HCT116 (cell line): ENCODE measurements around the gene FKBP1A. TPM values are rescaled to one million over a fixed set of nuclear protein-coding genes. Genes with fewer than 3 reads are reported as not detected.
A peak's percentile ranks its signal among the peaks of the same experiment; 100 is the strongest.

Source experiments
- ATAC-seq: fragments of 200-7000 bp; cut with Tn5 transposase; 2 replicates; pipeline ENCODE4 v1.9.1; 2020; ENCODE audit warnings: mild to moderate bottlenecking, moderate library complexity
- Bru-seq: library from RNA; stranded (reverse); fragments of 400-500 nt; gene quantifications from one replicate; lab custom pipeline; 2021; lab: Mats Ljungman, UMichigan
- BruChase-seq, 2 experiments: library from RNA; stranded (reverse); fragments of 400-500 nt; gene quantifications; one replicate each; lab custom pipeline; 2021; lab: Mats Ljungman, UMichigan
- BruUV-seq: library from RNA; stranded (reverse); fragments of 400-500 nt; replicated peaks from 2 replicates; lab custom pipeline; 2021; lab: Mats Ljungman, UMichigan
- CTCF ChIA-PET: fragments of 300-600 bp; sonication (Branson Sonifier 250); formaldehyde crosslinking; loops from one replicate; lab custom pipeline; 2021; ENCODE audit warnings: antibody characterized with exemption; lab: Charles Lee
- POLR2A ChIA-PET: fragments of 300-600, 350-600 bp; sonication (Branson Sonifier 250); formaldehyde crosslinking; loops from one replicate; lab custom pipeline; 2021; ENCODE audit warnings: antibody characterized with exemption; lab: Charles Lee
- RAD21 ChIA-PET, 2 experiments: fragments of 300-600 bp; sonication (Branson Sonifier 250); formaldehyde crosslinking; loops; one replicate each; lab custom pipeline; 2023; ENCODE audit warnings: low total read pairs in 2 of 2; ENCODE audit not compliant: uncharacterized antibody in 2 of 2, unreplicated experiment in 2 of 2, low non-redundant PET in 1 of 2; lab: Charles Lee
- DNase-seq: peaks from one replicate; pipeline ENCODE4 v3.0.0-alpha.2; 2010; ENCODE audit warnings: low read depth, low spot score
- H2AFZ ChIP-seq: fragments of 200-600 bp; shearing (Covaris generic), sonication (generic); 2 replicates; pipeline ENCODE4 v1.6.1; 2017; ENCODE audit warnings: low read depth, mixed run types, mixed read lengths, antibody characterized with exemption, low read length; ENCODE audit not compliant: poor library complexity, severe bottlenecking
- H3K27ac ChIP-seq: 2 replicates; pipeline ENCODE4 v1.5.1; 2012; ENCODE audit warnings: low read depth, low read length
- H3K27me3 ChIP-seq: fragments of 200-600 bp; sonication (generic); 2 replicates; pipeline ENCODE4 v1.6.1; 2016; ENCODE audit warnings: mixed run types, low read length, mixed read lengths; ENCODE audit not compliant: insufficient read depth
- H3K36me3 ChIP-seq, 2 experiments: fragments of 200-500 bp in 1 of 2; fragments of 200-600 bp in 1 of 2; sonication (Bioruptor generic) in 1 of 2; sonication (generic) in 1 of 2; 2 replicates each; pipeline versions ENCODE4 v1.5.1 to v1.6.1; 2014 to 2016; ENCODE audit warnings: low read length in 2 of 2, inconsistent platforms in 1 of 2, mixed read lengths in 1 of 2, mixed run types in 1 of 2; ENCODE audit not compliant: insufficient read depth in 2 of 2, control insufficient read depth in 1 of 2
- H3K4me1 ChIP-seq, 2 experiments: fragments of 200-600 bp in 1 of 2; sonication (generic) in 1 of 2; 2 replicates each; pipeline versions ENCODE4 v1.5.1 to v1.6.1; 2012 to 2017; ENCODE audit warnings: low read length in 2 of 2, inconsistent platforms in 1 of 2, mild to moderate bottlenecking in 1 of 2, mixed read lengths in 1 of 2, mixed run types in 1 of 2, moderate library complexity in 1 of 2; ENCODE audit not compliant: insufficient read depth in 2 of 2, control insufficient read depth in 1 of 2
- H3K4me2 ChIP-seq: fragments of 200-600 bp; sonication (generic); 2 replicates; pipeline ENCODE4 v1.6.1; 2017; ENCODE audit warnings: mixed run types, low read length, mixed read lengths
- H3K4me3 ChIP-seq, 2 experiments: fragments of 200-600 bp in 1 of 2; sonication (generic) in 1 of 2; replicated peaks in 1 of 2; 2 replicates each; pipeline ENCODE4 v1.5.1; 2011 to 2016; ENCODE audit warnings: low read length in 2 of 2, control low read depth in 1 of 2, low read depth in 1 of 2, mild to moderate bottlenecking in 1 of 2, mixed read lengths in 1 of 2, mixed run types in 1 of 2
- H3K79me2 ChIP-seq: fragments of 200-600 bp; sonication (generic); 2 replicates; pipeline ENCODE4 v1.6.1; 2017; ENCODE audit warnings: mild to moderate bottlenecking, mixed run types, low read length, moderate library complexity, mixed read lengths; ENCODE audit not compliant: insufficient read depth
- H3K9ac ChIP-seq: fragments of 200-600 bp; sonication (generic); 2 replicates; pipeline ENCODE4 v1.6.1; 2016; ENCODE audit warnings: low read length, mixed read lengths
- H3K9me2 ChIP-seq: fragments of 200-600 bp; sonication (generic), shearing (Covaris generic); 2 replicates; pipeline ENCODE4 v1.6.1; 2017; ENCODE audit warnings: mixed run types, mild to moderate bottlenecking, moderate library complexity; ENCODE audit not compliant: insufficient read depth
- H3K9me3 ChIP-seq, 2 experiments: fragments of 200-500 bp in 1 of 2; fragments of 200-600 bp in 1 of 2; sonication (Bioruptor generic) in 1 of 2; sonication (generic) in 1 of 2; 2 replicates each; pipeline ENCODE4 v1.6.1; 2014 to 2017; ENCODE audit warnings: low read length in 2 of 2, mixed read lengths in 2 of 2, inconsistent platforms in 1 of 2, low read depth in 1 of 2, mild to moderate bottlenecking in 1 of 2, mixed run types in 1 of 2, moderate library complexity in 1 of 2; ENCODE audit not compliant: control insufficient read depth in 1 of 2, insufficient read depth in 1 of 2
- H4K20me1 ChIP-seq: fragments of 200-600 bp; sonication (generic), shearing (Covaris generic); 2 replicates; pipeline ENCODE4 v1.6.1; 2017; ENCODE audit warnings: mixed run types, mild to moderate bottlenecking, moderate library complexity; ENCODE audit not compliant: insufficient read depth
- CBX3 ChIP-seq: IDR thresholded peaks from 2 replicates; pipeline ENCODE4 v1.6.1; 2012; ENCODE audit warnings: low read depth
- CTCF ChIP-seq, 3 experiments: fragments of 200-600 bp in 1 of 3; sonication (generic) in 1 of 3; IDR thresholded peaks in 2 of 3; conservative IDR thresholded peaks in 1 of 3; 2 replicates each; pipeline ENCODE4 v1.5.1; 2012 to 2017; ENCODE audit warnings: low read depth in 2 of 3, low read length in 2 of 3, antibody characterized with exemption in 1 of 3, borderline replicate concordance in 1 of 3, control low read depth in 1 of 3, mild to moderate bottlenecking in 1 of 3, mixed read lengths in 1 of 3, mixed run types in 1 of 3, moderate library complexity in 1 of 3; ENCODE audit not compliant: insufficient read depth in 1 of 3
- EGR1 ChIP-seq: IDR thresholded peaks from 2 replicates; pipeline ENCODE4 v1.6.1; 2012; ENCODE audit warnings: low read depth
- ELF1 ChIP-seq: IDR thresholded peaks from 2 replicates; pipeline ENCODE4 v1.6.1; 2012; ENCODE audit warnings: low read depth, borderline replicate concordance
- JUND ChIP-seq: IDR thresholded peaks from 2 replicates; pipeline ENCODE4 v1.6.1; 2012
- MAX ChIP-seq: IDR thresholded peaks from 2 replicates; pipeline ENCODE4 v1.6.1; 2012
- POLR2A ChIP-seq: IDR thresholded peaks from 2 replicates; pipeline ENCODE4 v1.7.0; 2011; ENCODE audit warnings: borderline replicate concordance; ENCODE audit not compliant: insufficient read depth, insufficient read length; ENCODE audit errors: extremely low read depth
- POLR2AphosphoS5 ChIP-seq: IDR thresholded peaks from 2 replicates; pipeline ENCODE4 v1.6.1; 2011; ENCODE audit warnings: mild to moderate bottlenecking, low read depth, low read length, moderate library complexity
- SIN3A ChIP-seq: IDR thresholded peaks from 2 replicates; pipeline ENCODE4 v1.6.1; 2012; ENCODE audit warnings: low read depth
- YY1 ChIP-seq: IDR thresholded peaks from 2 replicates; pipeline ENCODE4 v1.6.1; 2011; ENCODE audit warnings: low read length, low read depth, moderate library complexity, mild to moderate bottlenecking; ENCODE audit not compliant: insufficient replicate concordance; ENCODE audit errors: extremely low read depth
- ZFX ChIP-seq: fragments of 450-650 bp; IDR thresholded peaks from 2 replicates; pipeline ENCODE4 v1.6.1; 2017
- intact Hi-C: fragments of 100-400 bp; cut with micrococcal nuclease; formaldehyde crosslinking; loops from 2 replicates; pipeline ENCODE4 v1.10.0; 2022
- long read RNA-seq: library from polyadenylated mRNA; unstranded; transcript quantifications from one replicate; pipeline ENCODE4 v2.0.0, GENCODE V29; 2021; ENCODE audit not compliant: unreplicated experiment
- polyA plus RNA-seq: library from polyadenylated mRNA; unstranded; fragments of >200 nt; gene quantifications from 2 replicates; pipeline ENCODE4 v1.2.1, GENCODE V29; 2012; ENCODE audit warnings: missing spikeins
- total RNA-seq: library from RNA; stranded (reverse); gene quantifications from one replicate; pipeline ENCODE4 v1.2.1, GENCODE V29; 2021; ENCODE audit not compliant: unreplicated experiment
- TF ChIP-seq, protein P1 (sequence below): IDR thresholded peaks from 2 replicates; pipeline ENCODE4 v1.6.1; 2012; ENCODE audit warnings: low read depth
- TF ChIP-seq, protein P2 (sequence below): IDR thresholded peaks from 2 replicates; pipeline ENCODE4 v1.6.1; 2012
- TF ChIP-seq, protein P3 (sequence below): IDR thresholded peaks from 2 replicates; pipeline ENCODE4 v1.6.1; 2011; ENCODE audit warnings: mild to moderate bottlenecking, low read length, moderate library complexity; ENCODE audit not compliant: insufficient replicate concordance; ENCODE audit errors: extremely low read depth

FKBP1A gene
- total RNA-seq, result 259 TPM
- polyA plus RNA-seq, result 302 and 317 TPM in 2 replicates
- Bru-seq, nascent RNA, result percentile 95 among the genes with signal in this experiment
- percentile 99 among the genes with signal in this experiment for BruChase-seq, experiment 1, labeled RNA remaining after a 6-hour chase
- BruChase-seq, experiment 2, labeled RNA remaining after a 2-hour chase, result percentile 99 among the genes with signal in this experiment
- long read RNA-seq, transcript FKBP1A-211 (4 exons, 1,518 nt), result minor isoform, 5 of 250 reads
- long read RNA-seq, transcript FKBP1A-204 (5 exons, 1,622 nt), result major isoform, 214 of 250 reads
- long read RNA-seq, transcript FKBP1A-203 (4 exons, 976 nt), result minor isoform, 18 of 250 reads
- long read RNA-seq, partial matches to known transcripts, result 7 of 250 reads
- long read RNA-seq, other reads (novel, unspliced or antisense), result 2 of 250 reads

DNA sequence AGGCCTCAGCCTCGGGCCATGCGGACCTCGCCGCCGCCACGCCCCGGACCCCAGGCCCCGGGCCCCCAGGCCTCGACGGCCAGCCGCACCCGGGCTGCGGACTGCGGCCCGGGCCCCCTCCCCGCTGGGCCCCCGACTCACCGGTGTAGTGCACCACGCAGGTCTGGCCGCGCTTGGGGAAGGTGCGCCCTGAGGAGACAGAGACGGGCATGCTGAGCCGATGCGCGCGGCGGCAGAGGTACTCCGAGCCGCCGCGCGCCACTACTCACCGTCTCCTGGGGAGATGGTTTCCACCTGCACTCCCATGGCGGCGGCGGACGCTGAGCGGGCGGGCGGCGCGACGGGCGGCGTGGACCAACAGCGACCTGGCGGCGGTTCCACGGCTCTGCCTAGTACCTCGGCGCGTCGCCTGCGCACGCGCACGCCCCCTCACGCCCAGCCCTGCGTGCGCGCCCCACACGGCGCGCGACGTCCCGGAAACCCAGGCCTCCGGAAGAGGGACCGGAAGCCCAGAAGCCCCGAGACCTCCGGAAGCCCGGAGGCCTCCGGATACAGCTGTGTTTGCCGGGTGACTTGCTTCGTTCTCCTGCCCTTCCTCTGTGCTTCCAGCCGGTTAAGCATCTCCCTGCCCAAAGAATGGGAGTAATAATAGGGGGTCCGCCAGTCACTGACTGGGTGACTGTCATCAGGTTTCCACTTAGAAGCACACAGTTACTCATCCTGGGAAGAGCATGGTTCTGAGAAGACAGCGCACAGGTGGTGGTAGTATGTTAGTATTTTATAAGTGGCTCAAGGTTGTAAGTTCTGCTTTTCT, at the start of gene FKBP1A:
Gene FKBP1A (minus strand): TSS at position 362 of the 814 bp plus-strand sequence. CDS start 56 bp downstream, at position 306.
- H3K9me3 ChIP-seq, result no peaks in the 10 kb centered on the region
- no peaks in the 10 kb centered on the region for H3K9me2 ChIP-seq
- no peaks in the 10 kb centered on the region for H4K20me1 ChIP-seq
- BruUV-seq, result no TSS peak
- RAD21 ChIA-PET, result no interaction called here
- H3K36me3 ChIP-seq, result peaks cover 2 to 8% of the 10 kb centered on the region in 2 experiments; a peak in 1 of 4 replicates
- DNase-seq, result peak; percentile 78
- peak within 1 kb of the TSS; percentile 98 to 99 for H3K4me3 ChIP-seq
- ATAC-seq, result peak; percentile 96
- H3K79me2 ChIP-seq, result peaks cover 49% of the 10 kb centered on the region
- peak within 1 kb of the TSS; percentile 87 for H3K9ac ChIP-seq
- POLR2A ChIA-PET, result interaction anchor here (1.0 kb wide), 1 partner anchor 31 kb away, joined by 3 read pairs; no protein-coding TSS in a partner anchor
- TF ChIP-seq JUND, result no peak
- TF ChIP-seq MAX, result peak; percentile 65
- TF ChIP-seq ELF1, result peak; percentile 96
- TF ChIP-seq CBX3, result no peak
- TF ChIP-seq POLR2AphosphoS5, result peak; percentile 85
- TF ChIP-seq, protein P1, sequence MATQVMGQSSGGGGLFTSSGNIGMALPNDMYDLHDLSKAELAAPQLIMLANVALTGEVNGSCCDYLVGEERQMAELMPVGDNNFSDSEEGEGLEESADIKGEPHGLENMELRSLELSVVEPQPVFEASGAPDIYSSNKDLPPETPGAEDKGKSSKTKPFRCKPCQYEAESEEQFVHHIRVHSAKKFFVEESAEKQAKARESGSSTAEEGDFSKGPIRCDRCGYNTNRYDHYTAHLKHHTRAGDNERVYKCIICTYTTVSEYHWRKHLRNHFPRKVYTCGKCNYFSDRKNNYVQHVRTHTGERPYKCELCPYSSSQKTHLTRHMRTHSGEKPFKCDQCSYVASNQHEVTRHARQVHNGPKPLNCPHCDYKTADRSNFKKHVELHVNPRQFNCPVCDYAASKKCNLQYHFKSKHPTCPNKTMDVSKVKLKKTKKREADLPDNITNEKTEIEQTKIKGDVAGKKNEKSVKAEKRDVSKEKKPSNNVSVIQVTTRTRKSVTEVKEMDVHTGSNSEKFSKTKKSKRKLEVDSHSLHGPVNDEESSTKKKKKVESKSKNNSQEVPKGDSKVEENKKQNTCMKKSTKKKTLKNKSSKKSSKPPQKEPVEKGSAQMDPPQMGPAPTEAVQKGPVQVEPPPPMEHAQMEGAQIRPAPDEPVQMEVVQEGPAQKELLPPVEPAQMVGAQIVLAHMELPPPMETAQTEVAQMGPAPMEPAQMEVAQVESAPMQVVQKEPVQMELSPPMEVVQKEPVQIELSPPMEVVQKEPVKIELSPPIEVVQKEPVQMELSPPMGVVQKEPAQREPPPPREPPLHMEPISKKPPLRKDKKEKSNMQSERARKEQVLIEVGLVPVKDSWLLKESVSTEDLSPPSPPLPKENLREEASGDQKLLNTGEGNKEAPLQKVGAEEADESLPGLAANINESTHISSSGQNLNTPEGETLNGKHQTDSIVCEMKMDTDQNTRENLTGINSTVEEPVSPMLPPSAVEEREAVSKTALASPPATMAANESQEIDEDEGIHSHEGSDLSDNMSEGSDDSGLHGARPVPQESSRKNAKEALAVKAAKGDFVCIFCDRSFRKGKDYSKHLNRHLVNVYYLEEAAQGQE, result no peak
- 0 out of 6 replicates have a peak, but pooled peaks of 1 of the 3 experiments have one; percentile 4 for TF ChIP-seq CTCF (IDR thresholded peaks at IDR 0.05 in 2 of 3, conservative IDR thresholded peaks at IDR 0.05 in 1 of 3; ENCODE audit: borderline replicate concordance in 1 of 3, insufficient read depth in 1 of 3, low read depth in 2 of 3, low read length in 2 of 3)
- TF ChIP-seq ZFX, result peak; percentile 81
- TF ChIP-seq EGR1, result peak; percentile 91
- TF ChIP-seq, protein P2, sequence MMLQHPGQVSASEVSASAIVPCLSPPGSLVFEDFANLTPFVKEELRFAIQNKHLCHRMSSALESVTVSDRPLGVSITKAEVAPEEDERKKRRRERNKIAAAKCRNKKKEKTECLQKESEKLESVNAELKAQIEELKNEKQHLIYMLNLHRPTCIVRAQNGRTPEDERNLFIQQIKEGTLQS, result no peak
- peak; percentile 74 for TF ChIP-seq POLR2A
- TF ChIP-seq YY1, result peak; percentile 6
- TF ChIP-seq, protein P3, sequence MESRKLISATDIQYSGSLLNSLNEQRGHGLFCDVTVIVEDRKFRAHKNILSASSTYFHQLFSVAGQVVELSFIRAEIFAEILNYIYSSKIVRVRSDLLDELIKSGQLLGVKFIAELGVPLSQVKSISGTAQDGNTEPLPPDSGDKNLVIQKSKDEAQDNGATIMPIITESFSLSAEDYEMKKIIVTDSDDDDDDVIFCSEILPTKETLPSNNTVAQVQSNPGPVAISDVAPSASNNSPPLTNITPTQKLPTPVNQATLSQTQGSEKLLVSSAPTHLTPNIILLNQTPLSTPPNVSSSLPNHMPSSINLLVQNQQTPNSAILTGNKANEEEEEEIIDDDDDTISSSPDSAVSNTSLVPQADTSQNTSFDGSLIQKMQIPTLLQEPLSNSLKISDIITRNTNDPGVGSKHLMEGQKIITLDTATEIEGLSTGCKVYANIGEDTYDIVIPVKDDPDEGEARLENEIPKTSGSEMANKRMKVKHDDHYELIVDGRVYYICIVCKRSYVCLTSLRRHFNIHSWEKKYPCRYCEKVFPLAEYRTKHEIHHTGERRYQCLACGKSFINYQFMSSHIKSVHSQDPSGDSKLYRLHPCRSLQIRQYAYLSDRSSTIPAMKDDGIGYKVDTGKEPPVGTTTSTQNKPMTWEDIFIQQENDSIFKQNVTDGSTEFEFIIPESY, result peak; percentile 50
- TF ChIP-seq SIN3A, result peak; percentile 80; the same call in 1 of the 2 replicates
- TF ChIP-seq, all 23 proteins: peak for 10
- H3K27ac ChIP-seq, result peak within 1 kb of the TSS; percentile 61
- peak within 1 kb of the TSS; percentile 94 for H3K4me2 ChIP-seq
- H3K27me3 ChIP-seq, result no peaks in the 10 kb centered on the region
- no peak within 1 kb of the TSS for H2AFZ ChIP-seq
- CTCF ChIA-PET, result no interaction called here
- H3K4me1 ChIP-seq, result peaks cover 13 to 32% of the 10 kb centered on the region in 2 experiments; a peak in 3 of 4 replicates
- intact Hi-C loops, result loop anchor here (5.0 kb wide), 2 partner anchors 34 to 66 kb away; partner anchors contain the start of gene SDCBP2
